DOHH2 (cell line): ENCODE measurements around the gene DCDC1.

ENCODE experiments used
- EZH2phosphoT487 ChIP-seq: fragments of 200-600 bp; sonication (generic); IDR thresholded peaks from 2 replicates; pipeline ENCODE4 v1.6.1; 2017; ENCODE audit warnings: borderline replicate concordance, mild to moderate bottlenecking, antibody characterized with exemption, low read length, moderate library complexity, mixed read lengths
- TF ChIP-seq, protein P1 (sequence below): fragments of 200-600 bp; sonication (generic); IDR thresholded peaks from one replicate; pipeline ENCODE4 v1.5.1; 2014; ENCODE audit warnings: antibody characterized with exemption, mild to moderate bottlenecking, low read depth, low read length; ENCODE audit not compliant: poor library complexity, severe bottlenecking

DNA sequence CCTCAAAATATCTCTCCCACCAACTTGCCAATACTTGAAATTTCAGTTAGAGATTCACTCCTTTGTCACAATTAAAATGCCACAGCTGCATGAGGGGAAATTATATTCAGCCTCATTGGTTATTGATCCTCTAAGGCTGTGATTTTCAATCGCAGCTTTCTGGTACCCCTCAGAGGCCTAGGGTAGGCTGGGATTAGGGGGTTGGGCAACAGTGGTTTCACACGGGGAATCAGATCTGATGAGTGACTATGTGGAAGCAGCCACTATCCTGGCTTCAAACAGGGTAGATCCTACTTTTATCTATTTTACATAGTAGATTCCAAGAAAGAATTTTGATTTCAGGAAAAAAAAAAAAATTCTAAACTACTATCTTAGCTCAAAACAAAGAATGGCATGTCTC, 252.5 kb downstream of the DCDC1 start:
- TF ChIP-seq EZH2phosphoT487: no peak
- TF ChIP-seq, protein P1, sequence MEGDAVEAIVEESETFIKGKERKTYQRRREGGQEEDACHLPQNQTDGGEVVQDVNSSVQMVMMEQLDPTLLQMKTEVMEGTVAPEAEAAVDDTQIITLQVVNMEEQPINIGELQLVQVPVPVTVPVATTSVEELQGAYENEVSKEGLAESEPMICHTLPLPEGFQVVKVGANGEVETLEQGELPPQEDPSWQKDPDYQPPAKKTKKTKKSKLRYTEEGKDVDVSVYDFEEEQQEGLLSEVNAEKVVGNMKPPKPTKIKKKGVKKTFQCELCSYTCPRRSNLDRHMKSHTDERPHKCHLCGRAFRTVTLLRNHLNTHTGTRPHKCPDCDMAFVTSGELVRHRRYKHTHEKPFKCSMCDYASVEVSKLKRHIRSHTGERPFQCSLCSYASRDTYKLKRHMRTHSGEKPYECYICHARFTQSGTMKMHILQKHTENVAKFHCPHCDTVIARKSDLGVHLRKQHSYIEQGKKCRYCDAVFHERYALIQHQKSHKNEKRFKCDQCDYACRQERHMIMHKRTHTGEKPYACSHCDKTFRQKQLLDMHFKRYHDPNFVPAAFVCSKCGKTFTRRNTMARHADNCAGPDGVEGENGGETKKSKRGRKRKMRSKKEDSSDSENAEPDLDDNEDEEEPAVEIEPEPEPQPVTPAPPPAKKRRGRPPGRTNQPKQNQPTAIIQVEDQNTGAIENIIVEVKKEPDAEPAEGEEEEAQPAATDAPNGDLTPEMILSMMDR: no peak
